ENCODE measurements around the gene FANCG. TPM values are rescaled to one million over a fixed set of nuclear protein-coding genes. Genes with fewer than 3 reads are reported as not detected.

The FANCG gene
- total RNA-seq, 1 donor from 2014 or later, result 14.1 TPM

- H3K27ac ChIP-seq (ENCODE audit: low read depth, low read length), result peak overlapping the region; percentile 80
Observed at GRCh38 chr9:35079041-35079425, 709 bp downstream of the FANCG start.

GRCh38 chr9:35078066-35078465 lies 1.7 kb downstream of the FANCG start:
- H3K4me1 Mint-ChIP-seq (ENCODE audit: low read depth, unreplicated experiment), result peaks cover 5% of the 10 kb centered on the region
- Histone ChIP-seq H3K27me3 (ENCODE audit: insufficient read depth, low read length) (no peaks in the 10 kb centered on the region), H2AFZ (ENCODE audit: low read depth, low read length) (no peak overlapping the region), H3K36me3 (ENCODE audit: insufficient read depth, low read length) (peaks cover 8% of the 10 kb centered on the region), H3K79me2 (ENCODE audit: insufficient read depth, low read length) (peaks cover 31% of the 10 kb centered on the region), H3K9ac (ENCODE audit: low read length) (peak overlapping the region; percentile 85), H3K4me1 (ENCODE audit: insufficient read depth, low read length) (peaks cover 21% of the 10 kb centered on the region), H3K9me3 (ENCODE audit: insufficient read depth, low read depth, low read length) (no peaks in the 10 kb centered on the region), H3K4me2 (ENCODE audit: low read length) (peak overlapping the region; percentile 98), H3K27ac (ENCODE audit: low read depth, low read length) (no peak overlapping the region), H3K4me3 (ENCODE audit: insufficient read depth, low read depth, low read length) (peak overlapping the region; percentile 80), H4K20me1 (ENCODE audit: insufficient read depth, low read length) (peaks cover 8% of the 10 kb centered on the region)
- H3K9me3 Mint-ChIP-seq (ENCODE audit: unreplicated experiment), result peaks cover 4% of the 10 kb centered on the region
- H3K4me3 Mint-ChIP-seq (ENCODE audit: unreplicated experiment), result peak overlapping the region; percentile 87
- TF ChIP-seq EZH2 (IDR thresholded peaks at IDR 0.05; ENCODE audit: insufficient read depth, low read length) (no peak), CTCF (IDR thresholded peaks at IDR 0.05; ENCODE audit: insufficient read depth, low read depth, low read length) (no peak)
- peaks cover 13% of the 10 kb centered on the region for H3K36me3 Mint-ChIP-seq (ENCODE audit: low read depth, unreplicated experiment)
- no peak overlapping the region for H3K27ac Mint-ChIP-seq (ENCODE audit: unreplicated experiment)
- DNase-seq (ENCODE audit: low read depth) (no peak), FAIRE-seq (no peak)
- H3K27me3 Mint-ChIP-seq (ENCODE audit: low read depth, unreplicated experiment), result no peaks in the 10 kb centered on the region

More at GRCh38 chr9:35079041-35079425, 709 bp downstream of the FANCG start:
- Histone ChIP-seq H4K20me1 (ENCODE audit: insufficient read depth, low read length) (peaks cover 8% of the 10 kb centered on the region), H3K4me1 (ENCODE audit: insufficient read depth, low read length) (peaks cover 15% of the 10 kb centered on the region), H3K79me2 (ENCODE audit: insufficient read depth, low read length) (peaks cover 31% of the 10 kb centered on the region), H3K36me3 (ENCODE audit: insufficient read depth, low read length) (peaks cover 4% of the 10 kb centered on the region), H3K4me3 (ENCODE audit: insufficient read depth, low read depth, low read length) (peak overlapping the region; percentile 80), H2AFZ (ENCODE audit: low read depth, low read length) (peak overlapping the region; percentile 91), H3K27me3 (ENCODE audit: insufficient read depth, low read length) (no peaks in the 10 kb centered on the region), H3K4me2 (ENCODE audit: low read length) (peak overlapping the region; percentile 98), H3K9me3 (ENCODE audit: insufficient read depth, low read depth, low read length) (no peaks in the 10 kb centered on the region), H3K9ac (ENCODE audit: low read length) (peak overlapping the region; percentile 85)
- FAIRE-seq, result no peak
- no peaks in the 10 kb centered on the region for H3K9me3 Mint-ChIP-seq (ENCODE audit: unreplicated experiment)
- peak overlapping the region; percentile 87 for H3K4me3 Mint-ChIP-seq (ENCODE audit: unreplicated experiment)
- no peak for DNase-seq (ENCODE audit: low read depth)
- no peak for TF ChIP-seq EZH2 (IDR thresholded peaks at IDR 0.05; ENCODE audit: insufficient read depth, low read length)
- TF ChIP-seq CTCF (IDR thresholded peaks at IDR 0.05; ENCODE audit: insufficient read depth, low read depth, low read length), result no peak
- H3K36me3 Mint-ChIP-seq (ENCODE audit: low read depth, unreplicated experiment), result peaks cover 9% of the 10 kb centered on the region
- peak overlapping the region; percentile 26 for H3K27ac Mint-ChIP-seq (ENCODE audit: unreplicated experiment)
- no peaks in the 10 kb centered on the region for H3K27me3 Mint-ChIP-seq (ENCODE audit: low read depth, unreplicated experiment)
- H3K4me1 Mint-ChIP-seq (ENCODE audit: low read depth, unreplicated experiment), result peaks cover 5% of the 10 kb centered on the region

- H3K4me1 ChIP-seq (ENCODE audit: insufficient read depth, low read length), result peaks cover 24% of the 10 kb centered on the region
- H3K4me1 Mint-ChIP-seq (ENCODE audit: low read depth, unreplicated experiment), result peaks cover 5% of the 10 kb centered on the region
- H2AFZ ChIP-seq (ENCODE audit: low read depth, low read length), result no peak overlapping the region
- no peak overlapping the region for H3K4me2 ChIP-seq (ENCODE audit: low read length)
- H4K20me1 ChIP-seq (ENCODE audit: insufficient read depth, low read length), result peaks cover 11% of the 10 kb centered on the region
- FAIRE-seq (no peak), DNase-seq (ENCODE audit: low read depth) (no peak)
- H3K4me3 Mint-ChIP-seq (ENCODE audit: unreplicated experiment), result no peak overlapping the region
- H3K79me2 ChIP-seq (ENCODE audit: insufficient read depth, low read length), result peaks cover 36% of the 10 kb centered on the region
- no peaks in the 10 kb centered on the region for H3K27me3 Mint-ChIP-seq (ENCODE audit: low read depth, unreplicated experiment)
- no peak overlapping the region for H3K27ac ChIP-seq (ENCODE audit: low read depth, low read length)
- peaks cover 4% of the 10 kb centered on the region for H3K9me3 Mint-ChIP-seq (ENCODE audit: unreplicated experiment)
- H3K36me3 Mint-ChIP-seq (ENCODE audit: low read depth, unreplicated experiment), result peaks cover 13% of the 10 kb centered on the region
- TF ChIP-seq CTCF (IDR thresholded peaks at IDR 0.05; ENCODE audit: insufficient read depth, low read depth, low read length) (no peak), EZH2 (IDR thresholded peaks at IDR 0.05; ENCODE audit: insufficient read depth, low read length) (no peak)
- H3K9ac ChIP-seq (ENCODE audit: low read length), result no peak overlapping the region
- no peaks in the 10 kb centered on the region for H3K27me3 ChIP-seq (ENCODE audit: insufficient read depth, low read length)
- H3K27ac Mint-ChIP-seq (ENCODE audit: unreplicated experiment), result no peak overlapping the region
- no peak overlapping the region for H3K4me3 ChIP-seq (ENCODE audit: insufficient read depth, low read depth, low read length)
- no peaks in the 10 kb centered on the region for H3K9me3 ChIP-seq (ENCODE audit: insufficient read depth, low read depth, low read length)
- H3K36me3 ChIP-seq (ENCODE audit: insufficient read depth, low read length), result peaks cover 8% of the 10 kb centered on the region
Observed at GRCh38 chr9:35076848-35077247, 2.9 kb downstream of the FANCG start.

Data from astrocyte (in vitro differentiated cells and primary cell).